Amniotic stem cell (primary cell): ENCODE results near the gene MAGEA12.
"Not testable (repeated sequence)": the region's sequence is repeated elsewhere in the genome, so short reads cannot be mapped to it uniquely, and the experiment has no call there.

ENCODE experiments used
- DNase-seq: peaks from one replicate; lab custom pipeline; 2025; lab: John Stamatoyannopoulos, UW

MAGEA12 gene

GRCh38 chrX:152766562-152766961 is 33.0 kb downstream of the MAGEA12 start:
- not testable (repeated sequence) for DNase-seq

DNA sequence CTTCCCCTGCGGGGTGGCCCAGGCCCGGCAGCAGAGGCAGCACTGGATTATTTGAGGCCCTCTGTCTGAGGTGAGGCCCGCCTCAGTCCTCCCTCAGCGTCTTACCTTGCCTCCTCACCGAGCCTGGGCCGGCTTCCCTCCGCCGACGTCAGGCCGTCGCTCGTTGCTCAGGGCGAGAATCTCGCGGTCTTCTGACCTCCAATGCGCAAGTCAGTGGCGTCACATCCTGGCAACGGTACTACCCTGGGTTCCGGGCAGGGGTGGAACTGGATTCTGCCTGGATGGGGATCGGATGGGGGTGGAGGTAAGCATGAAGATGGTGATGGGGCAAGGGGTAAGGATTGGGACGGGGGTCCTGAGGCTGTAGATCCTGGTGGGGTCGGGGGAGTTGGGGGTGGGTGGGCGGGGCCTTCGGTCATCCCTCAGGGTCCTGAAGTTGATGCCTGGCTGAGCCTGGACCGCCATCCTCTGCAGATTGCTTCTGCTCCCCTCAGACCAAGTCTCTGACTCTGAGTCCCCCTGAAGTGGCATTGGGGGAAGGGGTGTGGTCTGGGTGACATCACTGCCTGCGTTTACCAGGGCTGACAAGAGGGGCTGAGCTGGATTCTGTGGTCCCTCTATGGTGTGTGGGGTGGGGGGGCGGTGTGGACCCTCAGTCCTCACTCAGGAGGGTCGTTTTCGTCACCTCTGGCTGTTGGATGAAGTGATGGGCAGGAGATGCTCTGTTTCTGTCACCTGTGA is 36.2 kb downstream of the MAGEA12 start, which contains the start of gene MAGEA6:
Gene MAGEA6, minus strand, starts transcription at position 141 of the 741 bp plus-strand sequence. CDS start 2,039 bp downstream, outside the sequence.
- not testable (repeated sequence) for DNase-seq

DNA sequence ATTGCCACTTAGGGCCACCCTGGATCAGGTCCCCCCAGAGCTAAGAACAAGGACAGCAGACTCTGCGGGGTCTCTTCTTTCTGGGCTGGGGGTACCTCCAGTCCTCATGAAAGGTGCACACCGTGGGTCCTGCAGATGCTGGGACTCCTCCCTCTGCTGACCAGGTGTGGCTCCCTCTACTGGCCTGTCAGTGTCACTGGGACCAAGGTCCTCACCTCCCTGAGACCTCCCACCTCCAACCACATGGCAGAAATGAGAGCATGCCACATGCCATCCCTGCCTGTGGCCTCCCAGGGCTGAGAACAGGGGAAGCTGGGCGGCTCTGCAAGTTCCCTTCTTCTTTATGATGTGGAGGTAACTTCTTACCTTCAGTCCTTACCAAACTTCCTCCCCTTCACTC is 53.5 kb downstream of the MAGEA12 start:
- not testable (repeated sequence) for DNase-seq
